ENCODE data around the gene ALOX5AP.

ALOX5AP gene
- 21.2 to 163 (median 41.5) reads per million in 9 experiments for total RNA-seq

- peaks cover 9% of the 10 kb centered on the region for H3K36me3 Mint-ChIP-seq (ENCODE audit: insufficient read depth)
- H3K4me3 Mint-ChIP-seq = peak within 1 kb of the TSS; percentile 85 to 86
- H3K9me3 Mint-ChIP-seq = no peaks in the 10 kb centered on the region
- peak within 1 kb of the TSS; percentile 91 to 93 for H3K27ac Mint-ChIP-seq
- ATAC-seq (replicated peaks) = peak; percentile 49
- peaks cover 49 to 57% of the 10 kb centered on the region in 2 donors for H3K4me1 Mint-ChIP-seq (ENCODE audit: low read depth in 2 of 2)
- H3K27me3 Mint-ChIP-seq = no peaks in the 10 kb centered on the region
- peak in 2 of 3 experiments; percentile 13 to 18 for DNase-seq
These were observed at the start of gene ALOX5AP for GRCh38 chr13:30735025-30735871. Gene ALOX5AP (plus strand): TSS chr13:30735543. CDS start chr13:30735606, 63 bp downstream.

GRCh38 chr13:30685987-30686386 lies 49.4 kb upstream of the ALOX5AP start:
- Mint-ChIP-seq H3K27me3 (no peaks in the 10 kb centered on the region), H3K36me3 (ENCODE audit: insufficient read depth) (peaks cover 2% of the 10 kb centered on the region), H3K4me3 (no peak overlapping the region), H3K27ac (no peak overlapping the region), H3K4me1 (ENCODE audit: low read depth in 2 of 2) (peaks cover 4 to 9% of the 10 kb centered on the region in 2 donors), H3K9me3 (peaks cover 0 to 3% of the 10 kb centered on the region in 2 donors)
- DNase-seq = no peak
- ATAC-seq (replicated peaks) = no peak

- peaks cover 0 to 3% of the 10 kb centered on the region in 2 donors for H3K9me3 Mint-ChIP-seq
- no peak for DNase-seq
- H3K27ac Mint-ChIP-seq = no peak overlapping the region
- H3K4me3 Mint-ChIP-seq = no peak overlapping the region
- H3K4me1 Mint-ChIP-seq (ENCODE audit: low read depth in 2 of 2) = peaks cover 4 to 9% of the 10 kb centered on the region in 2 donors
- no peak for ATAC-seq (replicated peaks)
- no peaks in the 10 kb centered on the region for H3K36me3 Mint-ChIP-seq (ENCODE audit: insufficient read depth)
- no peaks in the 10 kb centered on the region for H3K27me3 Mint-ChIP-seq
These were observed 47.7 kb upstream of the ALOX5AP start for GRCh38 chr13:30687601-30688000.

GRCh38 chr13:30689752-30690151 lies 45.6 kb upstream of the ALOX5AP start:
- Mint-ChIP-seq H3K4me1 (ENCODE audit: low read depth in 2 of 2) (peaks cover 4 to 11% of the 10 kb centered on the region in 2 donors), H3K27ac (peak overlapping the region in 1 of 2 donors; percentile 65), H3K9me3 (peaks cover 0 to 3% of the 10 kb centered on the region in 2 donors), H3K4me3 (peak overlapping the region; percentile 71 to 84), H3K36me3 (ENCODE audit: insufficient read depth) (peaks cover 4% of the 10 kb centered on the region), H3K27me3 (peaks cover 12 to 19% of the 10 kb centered on the region in 2 donors)
- ATAC-seq (replicated peaks) (no peak), DNase-seq (no peak)

GRCh38 chr13:30690282-30691188 lies 44.8 kb upstream of the ALOX5AP start:
- Mint-ChIP-seq H3K4me1 (ENCODE audit: low read depth in 2 of 2) (peaks cover 4 to 13% of the 10 kb centered on the region in 2 donors), H3K27ac (peak overlapping the region; percentile 42 to 65), H3K4me3 (peak overlapping the region; percentile 71 to 84), H3K9me3 (peaks cover 0 to 3% of the 10 kb centered on the region in 2 donors), H3K36me3 (ENCODE audit: insufficient read depth) (peaks cover 4% of the 10 kb centered on the region), H3K27me3 (peaks cover 12 to 25% of the 10 kb centered on the region in 2 donors)
- DNase-seq = no peak
- peak; percentile 85 for ATAC-seq (replicated peaks)

- Mint-ChIP-seq H3K4me1 (ENCODE audit: low read depth in 2 of 2) (peaks cover 15 to 25% of the 10 kb centered on the region in 2 donors), H3K9me3 (peaks cover 0 to 3% of the 10 kb centered on the region in 2 donors), H3K27me3 (peaks cover 12 to 40% of the 10 kb centered on the region in 2 donors), H3K27ac (no peak overlapping the region), H3K4me3 (no peak overlapping the region), H3K36me3 (ENCODE audit: insufficient read depth) (peaks cover 7% of the 10 kb centered on the region)
- no peak for DNase-seq
- no peak for ATAC-seq (replicated peaks)
These were observed 43.2 kb upstream of the ALOX5AP start for GRCh38 chr13:30692113-30692512.

- H3K27me3 Mint-ChIP-seq = peaks cover 12 to 50% of the 10 kb centered on the region in 2 donors
- ATAC-seq (replicated peaks) = peak; percentile 22
These were observed 38.8 kb upstream of the ALOX5AP start for GRCh38 chr13:30696278-30697176.

GRCh38 chr13:30697177-30697953 lies 38.0 kb upstream of the ALOX5AP start:
- Mint-ChIP-seq H3K27me3 (peaks cover 12 to 50% of the 10 kb centered on the region in 2 donors), H3K9me3 (no peaks in the 10 kb centered on the region)

More at GRCh38 chr13:30696278-30697176, 38.8 kb upstream of the ALOX5AP start:
- DNase-seq = no peak
- Mint-ChIP-seq H3K9me3 (no peaks in the 10 kb centered on the region), H3K36me3 (ENCODE audit: insufficient read depth) (peaks cover 7% of the 10 kb centered on the region), H3K4me1 (ENCODE audit: low read depth in 2 of 2) (peaks cover 15 to 17% of the 10 kb centered on the region in 2 donors), H3K27ac (peak overlapping the region in 1 of 2 donors; percentile 47), H3K4me3 (peak overlapping the region; percentile 49 to 60)

GRCh38 chr13:30697996-30698401 lies 37.3 kb upstream of the ALOX5AP start:
- peaks cover 15 to 17% of the 10 kb centered on the region in 2 donors for H3K4me1 Mint-ChIP-seq (ENCODE audit: low read depth in 2 of 2)
- no peaks in the 10 kb centered on the region for H3K9me3 Mint-ChIP-seq
- H3K36me3 Mint-ChIP-seq (ENCODE audit: insufficient read depth) = peaks cover 7% of the 10 kb centered on the region
- ATAC-seq (replicated peaks) = no peak
- H3K27me3 Mint-ChIP-seq = peaks cover 12 to 48% of the 10 kb centered on the region in 2 donors
- DNase-seq = no peak
- H3K27ac Mint-ChIP-seq = peak overlapping the region in 1 of 2 donors; percentile 30
- no peak overlapping the region for H3K4me3 Mint-ChIP-seq

More at GRCh38 chr13:30697177-30697953, 38.0 kb upstream of the ALOX5AP start:
- no peak for ATAC-seq (replicated peaks)
- DNase-seq = no peak
- Mint-ChIP-seq H3K4me3 (no peak overlapping the region), H3K27ac (peak overlapping the region in 1 of 2 donors; percentile 30), H3K36me3 (ENCODE audit: insufficient read depth) (peaks cover 7% of the 10 kb centered on the region), H3K4me1 (ENCODE audit: low read depth in 2 of 2) (peaks cover 15 to 17% of the 10 kb centered on the region in 2 donors)

GRCh38 chr13:30698488-30699005 lies 36.8 kb upstream of the ALOX5AP start:
- no peaks in the 10 kb centered on the region for H3K9me3 Mint-ChIP-seq
- ATAC-seq (replicated peaks) (no peak), DNase-seq (no peak)
- H3K27ac Mint-ChIP-seq = no peak overlapping the region
- H3K4me3 Mint-ChIP-seq = no peak overlapping the region
- H3K4me1 Mint-ChIP-seq (ENCODE audit: low read depth in 2 of 2) = peaks cover 15 to 17% of the 10 kb centered on the region in 2 donors
- peaks cover 6 to 42% of the 10 kb centered on the region in 2 donors for H3K27me3 Mint-ChIP-seq
- H3K36me3 Mint-ChIP-seq (ENCODE audit: insufficient read depth) = peaks cover 7% of the 10 kb centered on the region

- H3K4me1 Mint-ChIP-seq (ENCODE audit: low read depth in 2 of 2) = peaks cover 13 to 15% of the 10 kb centered on the region in 2 donors
- no peak overlapping the region for H3K4me3 Mint-ChIP-seq
- peaks cover 2% of the 10 kb centered on the region for H3K36me3 Mint-ChIP-seq (ENCODE audit: insufficient read depth)
- peaks cover 0 to 36% of the 10 kb centered on the region in 2 donors for H3K27me3 Mint-ChIP-seq
- DNase-seq = no peak
- no peak overlapping the region for H3K27ac Mint-ChIP-seq
- no peaks in the 10 kb centered on the region for H3K9me3 Mint-ChIP-seq
- ATAC-seq (replicated peaks) = no peak
These were observed 35.0 kb upstream of the ALOX5AP start for GRCh38 chr13:30700364-30700763.
